GM11168 (cell line): Measurements from ENCODE around the gene RB1.

Experiments used
- in situ Hi-C: fragments of 300-500 bp; cut with MboI; formaldehyde crosslinking; loops from one replicate; pipeline ENCODE4 v1.12.0; 2022; ENCODE audit warnings: low sequenced_read_pairs; ENCODE audit not compliant: unreplicated experiment

The RB1 gene

DNA sequence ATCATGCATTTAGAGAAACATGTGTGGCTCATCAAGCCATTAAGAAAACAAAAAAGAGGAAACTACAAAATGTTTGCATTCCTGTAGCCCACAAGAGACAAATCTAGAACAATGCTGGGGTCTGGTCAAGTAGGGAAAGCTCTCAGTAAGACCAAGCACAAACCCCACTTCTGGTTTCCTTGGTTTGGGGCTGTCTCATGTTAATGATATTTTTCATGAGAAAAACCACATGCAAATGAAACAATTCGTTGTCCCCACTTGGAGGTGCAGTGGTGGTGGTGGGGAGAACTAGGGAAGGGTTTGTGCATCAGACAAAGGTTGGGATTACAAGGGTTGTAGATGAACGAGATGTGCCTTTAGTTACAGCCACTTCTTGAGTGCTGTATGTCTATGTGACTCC, 7.0 kb upstream of the RB1 start:
- in situ Hi-C loops = no loop called here

DNA sequence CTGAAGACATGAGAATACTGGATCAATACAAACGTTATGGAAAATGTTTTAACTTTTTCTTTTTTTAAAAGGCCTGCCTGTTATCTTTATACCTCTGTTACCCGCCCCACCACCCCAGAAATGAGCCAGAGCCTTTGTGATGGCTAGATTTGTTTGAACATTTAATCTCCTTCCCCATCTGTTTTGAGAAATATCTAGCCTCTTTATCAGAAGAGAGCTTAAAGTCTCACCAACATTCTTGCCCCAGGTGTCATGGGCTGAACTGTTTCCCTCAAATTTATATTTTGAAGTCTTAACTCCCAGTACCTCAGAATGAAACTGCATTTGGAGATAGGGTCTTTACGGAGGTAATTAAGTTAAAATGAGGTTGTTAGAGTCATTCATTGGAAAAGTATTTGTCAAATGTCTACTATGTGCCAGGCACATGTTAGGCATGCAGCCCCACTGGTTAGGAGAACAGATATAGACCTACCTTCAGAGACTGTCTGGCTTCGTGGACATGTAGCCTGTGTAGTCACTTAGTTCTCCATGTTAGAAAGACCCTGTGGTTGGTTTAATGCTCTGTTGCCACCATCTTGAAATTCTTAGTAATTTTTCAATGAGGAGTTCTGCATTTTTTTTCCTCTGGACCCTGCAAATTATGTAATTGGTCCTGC, 6.3 kb upstream of the RB1 start:
- in situ Hi-C loops = no loop called here

DNA sequence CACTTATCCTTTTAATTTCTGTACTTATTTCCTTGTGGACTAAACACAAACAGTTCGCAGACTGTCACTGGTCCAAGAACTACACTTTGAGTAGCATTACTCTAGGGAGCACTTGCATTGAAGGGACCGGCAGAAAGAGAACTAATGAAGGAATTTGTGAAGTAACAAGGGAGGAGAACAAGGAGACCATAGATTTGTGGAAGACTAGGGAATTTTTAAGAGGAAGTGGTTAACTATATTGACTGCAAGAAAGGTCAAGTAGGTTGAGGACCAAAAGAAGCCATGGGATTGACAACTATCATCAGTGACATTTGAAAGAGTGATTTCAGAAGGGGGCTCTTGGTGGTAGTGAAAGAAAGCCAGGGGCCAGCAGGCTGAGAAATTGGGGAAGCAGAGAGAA, 4.0 kb upstream of the RB1 start:
- in situ Hi-C loops = no loop called here

DNA sequence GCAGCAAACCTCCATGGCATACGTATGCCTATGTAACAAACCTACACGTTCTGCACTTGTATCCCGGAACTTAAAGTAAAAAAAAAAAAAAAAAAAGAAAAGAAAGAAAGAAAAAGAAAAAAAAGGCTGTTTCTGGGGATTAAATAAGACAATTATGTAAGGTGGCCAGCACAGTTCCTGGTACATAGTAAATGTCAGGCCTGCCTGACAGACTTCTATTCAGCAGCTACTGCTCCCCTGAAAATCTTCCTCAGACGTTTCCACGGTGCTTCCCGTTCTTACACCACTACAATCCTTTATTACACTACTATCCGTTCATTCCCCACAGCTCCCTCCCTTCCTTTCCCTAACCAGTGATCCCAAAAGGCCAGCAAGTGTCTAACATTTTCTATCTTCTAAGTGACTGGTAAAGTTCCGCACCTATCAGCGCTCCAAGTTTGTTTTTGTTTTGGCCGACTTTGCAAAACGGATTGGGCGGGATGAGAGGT, 636 bp upstream of the RB1 start:
- in situ Hi-C loops = no loop called here

DNA sequence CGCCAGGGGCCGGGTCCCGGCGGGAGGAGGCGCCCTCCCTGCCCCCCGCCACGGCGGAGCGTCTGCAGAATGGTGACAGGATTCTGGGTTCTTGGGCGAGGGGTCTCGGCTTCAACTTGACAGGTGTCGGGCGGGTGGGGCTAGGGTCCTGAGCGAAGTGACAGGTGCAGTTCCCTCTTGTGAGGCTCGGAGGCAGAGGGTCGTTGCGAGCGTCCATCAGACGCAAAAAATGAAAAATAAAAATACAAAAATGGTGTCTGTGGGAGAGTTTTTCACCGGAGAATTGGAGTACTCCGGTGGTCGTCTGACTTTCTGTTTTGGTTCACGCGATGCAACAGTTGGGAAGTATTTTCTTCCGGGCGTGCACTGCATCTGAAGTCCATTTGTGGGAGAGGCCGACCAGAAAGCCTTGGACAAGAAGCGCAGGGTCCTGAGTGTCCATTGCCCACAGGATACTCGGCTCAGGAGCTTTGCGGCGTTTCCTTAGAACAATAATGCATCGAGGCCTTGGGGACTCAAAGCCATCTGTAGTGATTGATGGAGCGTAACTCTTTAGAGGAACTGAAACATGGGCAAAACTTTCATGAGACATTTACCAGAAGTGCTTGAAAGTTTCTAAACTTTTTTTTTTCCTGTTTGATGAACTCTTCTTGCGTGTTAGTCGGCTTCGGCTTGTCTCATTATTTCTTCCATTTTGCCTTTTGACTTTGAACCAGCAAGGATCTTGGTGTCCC, 759 bp downstream of the RB1 start:
- in situ Hi-C loops = no loop called here

DNA sequence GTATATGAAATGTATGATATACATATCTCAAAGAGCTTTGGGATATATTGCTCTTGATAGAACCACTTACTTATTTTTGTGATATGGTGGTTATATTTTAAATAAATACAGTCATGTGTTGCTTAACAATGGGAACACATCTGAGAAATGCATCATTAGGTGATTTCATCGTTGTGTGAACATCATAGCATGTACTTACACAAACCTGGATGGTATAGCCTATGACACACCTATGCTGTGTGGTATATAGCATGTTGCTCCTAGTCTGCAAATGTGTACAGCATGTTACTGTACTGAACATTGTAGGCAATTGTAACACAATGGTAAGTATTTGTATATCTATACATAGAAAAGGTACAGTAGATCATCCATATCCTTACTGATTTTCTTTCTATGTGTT, 7.7 kb downstream of the RB1 start:
- in situ Hi-C loops = no loop called here

DNA sequence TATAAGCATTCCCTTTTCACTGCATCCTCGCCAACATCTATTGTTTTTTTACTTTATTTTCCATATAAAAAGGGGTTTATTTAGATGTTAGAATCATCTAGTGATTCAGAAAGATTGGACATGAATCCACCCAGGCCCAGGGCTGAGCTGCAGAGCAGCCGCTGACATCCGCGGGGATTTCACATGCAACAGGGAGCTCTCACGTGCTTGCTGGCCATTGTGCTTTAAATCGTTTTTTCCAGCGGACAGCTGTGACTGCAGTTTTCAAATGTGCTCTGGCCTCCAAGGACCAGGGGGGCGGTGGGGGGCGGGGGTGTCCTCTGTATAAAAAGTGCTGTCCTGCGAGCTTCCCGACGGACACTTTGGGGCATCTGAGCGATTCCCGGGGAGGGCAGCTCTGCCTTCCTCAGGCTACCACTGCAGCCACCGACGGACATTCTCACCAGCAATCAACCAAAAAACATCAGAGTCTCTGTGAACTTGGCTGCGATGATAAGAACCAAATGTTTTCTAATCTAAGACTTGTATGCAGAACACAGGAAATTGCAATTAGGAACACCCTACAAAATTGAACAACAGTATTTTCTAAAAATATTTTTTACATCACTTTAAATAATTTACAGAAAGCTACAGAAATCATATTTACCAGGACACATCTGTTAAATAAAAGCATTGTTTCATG, 12.6 kb downstream of the RB1 start:
- in situ Hi-C loops = no loop called here

DNA sequence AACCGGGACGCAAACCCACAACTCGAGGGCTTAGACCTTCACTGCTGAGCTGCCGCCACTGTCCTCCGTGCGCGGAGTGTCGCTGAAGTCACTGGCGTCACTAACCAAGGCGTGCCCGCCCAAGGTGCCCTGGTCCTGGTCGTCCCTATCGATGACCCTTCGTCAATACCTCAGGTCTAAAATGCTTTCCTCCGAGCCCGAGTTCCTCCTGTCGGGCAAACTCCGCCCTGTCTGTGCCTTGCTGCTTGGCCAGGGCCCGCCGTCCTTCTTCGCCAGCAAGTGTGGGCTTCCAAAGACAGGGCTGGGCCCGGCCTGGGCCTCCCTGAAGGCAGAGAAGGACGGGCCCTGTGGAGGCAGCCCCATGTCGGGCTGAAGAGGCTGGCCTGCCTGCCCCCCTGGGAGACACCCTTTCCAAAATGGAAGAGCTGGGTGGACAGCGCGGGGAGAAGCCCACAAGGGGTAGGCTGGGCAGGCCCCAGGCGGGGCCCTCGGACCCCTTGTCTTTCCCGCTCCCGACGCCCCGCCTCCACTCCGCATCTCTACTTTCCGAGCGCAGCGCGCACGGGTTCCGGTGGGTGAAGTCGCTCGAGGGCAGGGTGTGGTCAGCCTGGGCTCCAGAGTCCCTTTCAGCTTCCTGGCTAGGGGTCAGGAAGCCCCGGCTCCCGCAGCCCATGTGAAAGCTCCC, 13.4 kb downstream of the RB1 start:
- in situ Hi-C loops = no loop called here

DNA sequence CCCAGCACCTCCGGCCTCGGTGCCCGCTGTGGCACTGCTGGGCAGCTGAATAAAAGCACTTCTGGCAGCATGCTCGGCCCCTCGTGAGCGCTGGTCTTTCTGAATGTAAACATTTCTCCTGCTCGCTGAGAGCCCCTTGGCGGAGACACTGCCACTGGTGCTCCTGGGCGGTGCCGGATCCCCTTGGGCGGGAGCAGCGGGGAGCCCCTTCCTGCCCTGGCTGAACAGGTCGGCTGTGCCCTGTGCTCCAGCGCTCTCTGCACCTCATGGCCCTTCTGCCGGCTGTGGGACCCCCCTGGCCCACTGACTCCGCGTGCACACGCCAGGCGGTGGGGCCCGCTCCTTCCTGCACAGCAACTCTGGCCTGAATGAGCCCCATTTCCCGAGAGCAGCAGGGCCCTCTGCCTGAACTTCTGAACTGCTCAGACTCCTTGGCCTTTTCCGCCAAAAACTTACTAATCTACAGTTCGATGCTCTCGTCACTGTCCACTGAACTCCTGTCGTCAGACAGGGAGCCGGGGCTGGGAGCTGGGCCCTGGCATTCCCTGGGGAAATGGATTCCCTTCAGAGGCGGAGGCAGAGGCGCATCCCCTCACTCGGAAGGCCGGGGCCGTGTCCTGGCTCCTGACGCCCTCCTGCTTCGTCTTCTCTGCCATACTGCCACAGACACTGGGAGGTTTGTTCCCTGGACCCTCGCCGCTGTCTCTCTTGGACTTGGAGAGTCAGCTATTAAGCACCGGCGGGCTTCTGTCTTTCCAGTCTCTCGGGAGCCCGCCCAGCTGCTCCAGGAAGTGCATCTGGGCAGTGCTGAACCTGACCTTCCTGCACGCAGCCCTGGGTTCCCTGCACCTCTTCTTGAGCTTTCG, 14.2 kb downstream of the RB1 start:
- in situ Hi-C loops = no loop called here

DNA sequence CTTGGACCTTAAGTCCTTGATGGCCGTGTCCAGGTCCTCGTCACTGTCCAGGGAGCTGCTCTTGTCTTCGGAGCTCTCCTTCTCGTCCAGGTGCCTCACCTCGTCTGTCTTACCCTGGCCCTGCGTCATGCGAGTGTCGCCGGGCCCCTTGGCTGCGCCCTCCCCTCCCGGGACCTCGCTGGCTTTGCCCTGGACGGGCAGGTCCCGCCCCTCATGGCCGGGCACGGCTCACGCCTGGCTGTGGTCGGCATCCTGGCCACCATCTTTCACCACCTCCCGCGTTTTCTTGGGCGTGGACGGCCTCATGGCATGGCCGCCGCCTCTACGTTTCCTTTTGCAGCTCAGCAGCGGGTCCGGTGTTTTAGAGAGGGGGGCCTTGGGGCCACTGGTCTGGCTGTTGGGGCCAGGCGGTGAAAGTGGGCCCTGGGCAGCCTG, 14.8 kb downstream of the RB1 start:
- in situ Hi-C loops = no loop called here

DNA sequence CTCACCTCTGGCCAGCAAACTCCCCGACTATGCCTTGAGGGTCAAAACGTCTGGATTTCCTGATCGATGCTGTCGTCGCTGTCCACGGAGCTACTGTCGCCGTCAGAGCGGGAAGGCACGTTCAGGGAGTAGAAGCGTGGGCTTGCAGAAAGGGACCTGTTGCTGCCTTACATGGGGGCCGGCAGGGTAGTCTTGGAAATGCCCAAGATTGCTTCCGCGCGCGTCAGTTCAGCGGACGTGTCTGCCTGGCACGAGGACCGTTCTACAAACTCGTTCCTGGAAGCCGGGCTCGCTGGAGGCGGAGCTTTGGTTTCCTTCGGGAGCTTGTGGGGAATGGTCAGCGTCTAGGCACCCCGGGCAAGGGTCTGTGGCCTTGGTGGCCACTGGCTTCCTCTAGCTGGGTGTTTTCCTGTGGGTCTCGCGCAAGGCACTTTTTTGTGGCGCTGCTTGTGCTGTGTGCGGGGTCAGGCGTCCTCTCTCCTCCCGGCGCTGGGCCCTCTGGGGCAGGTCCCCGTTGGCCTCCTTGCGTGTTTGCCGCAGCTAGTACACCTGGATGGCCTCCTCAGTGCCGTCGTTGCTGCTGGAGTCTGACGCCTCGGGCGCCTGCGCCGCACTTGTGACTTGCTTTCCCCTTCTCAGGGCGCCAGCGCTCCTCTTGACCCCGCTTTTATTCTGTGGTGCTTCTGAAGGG, 15.4 kb downstream of the RB1 start:
- in situ Hi-C loops = no loop called here

DNA sequence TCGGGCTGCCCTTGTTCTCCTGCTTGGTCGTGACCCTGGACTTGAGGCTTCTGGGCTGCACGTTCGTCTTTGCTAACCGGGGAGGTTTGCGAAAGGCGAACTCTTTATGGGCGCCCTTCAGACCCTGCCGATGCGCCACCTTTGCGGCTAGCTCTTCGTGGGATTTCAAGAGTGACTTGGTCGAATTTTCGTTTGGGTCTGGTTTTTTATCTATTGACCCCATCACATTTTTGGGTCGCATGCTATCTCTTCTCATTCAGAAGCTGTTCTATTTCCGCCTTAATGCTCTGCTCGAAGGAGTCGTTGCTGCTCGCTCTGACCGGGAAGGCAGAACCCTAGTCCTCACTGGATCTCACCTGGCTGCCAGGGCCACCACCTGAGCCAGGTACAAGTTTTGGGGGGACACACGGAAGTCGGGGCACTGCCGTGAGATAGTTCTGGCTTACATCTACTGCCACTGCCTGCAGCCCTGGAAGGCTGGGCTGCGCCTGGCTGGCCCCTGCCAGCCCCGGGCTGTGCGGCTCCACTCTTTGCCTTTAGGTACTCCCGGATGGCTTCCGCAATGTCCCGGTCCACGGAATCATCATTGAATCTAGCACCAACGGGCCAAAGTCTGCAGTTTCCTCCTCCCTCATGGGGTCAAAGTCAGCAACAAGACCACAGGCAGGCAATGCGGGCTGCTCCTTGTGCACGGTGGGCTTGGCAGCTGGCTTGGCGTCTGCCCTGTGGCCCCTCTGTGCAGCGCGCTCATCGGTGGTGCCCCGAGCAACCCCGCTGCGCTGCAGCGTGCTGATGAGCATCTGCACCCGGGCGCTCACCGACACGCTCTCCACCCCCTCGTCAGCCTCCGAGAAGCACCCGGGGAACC, 16.2 kb downstream of the RB1 start:
- in situ Hi-C loops = no loop called here

DNA sequence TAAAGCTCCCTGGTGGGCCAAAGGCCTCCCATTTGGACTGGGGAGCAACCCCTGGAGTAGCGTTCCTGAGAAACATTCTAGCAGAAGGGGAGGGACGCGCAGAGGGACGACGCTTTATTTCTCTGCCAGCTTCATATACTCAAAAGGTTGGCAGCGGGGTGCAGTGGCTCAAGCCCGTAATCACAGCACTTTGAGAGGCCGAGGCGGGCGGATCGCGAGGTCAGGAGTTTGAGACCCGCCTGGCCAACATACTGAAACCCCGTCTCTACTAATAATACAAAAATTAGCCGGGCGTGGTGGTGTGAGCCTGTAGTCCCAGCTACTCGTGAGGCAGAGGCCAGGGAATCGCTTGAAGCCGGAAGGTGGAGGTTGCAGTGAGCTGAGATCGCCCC, 16.8 kb downstream of the RB1 start:
- in situ Hi-C loops = no loop called here

DNA sequence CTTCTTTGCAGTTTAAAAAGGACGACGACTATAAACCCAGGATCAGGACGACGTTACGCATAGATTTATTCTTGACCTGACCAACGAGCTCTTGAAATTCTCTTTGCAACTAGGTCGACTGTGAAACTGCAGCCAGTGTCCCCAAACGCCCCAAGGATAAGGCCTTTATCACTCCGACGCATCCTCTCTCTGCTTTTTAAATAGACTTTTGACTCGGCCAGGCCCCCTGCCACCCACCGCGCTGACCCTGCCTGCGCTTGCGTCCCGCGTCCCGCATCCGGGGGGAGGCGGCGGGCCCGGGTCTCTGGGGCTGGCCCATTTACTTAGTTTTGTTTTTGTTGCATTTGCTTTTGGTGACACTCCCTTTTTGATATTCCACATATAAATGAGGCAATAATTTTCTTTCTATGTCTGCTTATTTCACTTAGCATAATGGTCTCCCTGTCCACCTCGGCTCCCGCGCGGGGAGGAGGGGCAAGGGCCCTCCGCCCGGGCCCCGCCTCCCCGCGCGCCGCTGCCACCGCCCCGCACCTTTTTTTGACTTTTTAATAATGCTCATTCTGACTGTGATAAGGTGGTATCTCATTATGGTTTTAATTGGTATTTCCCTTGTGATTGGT, 17.4 kb downstream of the RB1 start:
- in situ Hi-C loops = no loop called here

DNA sequence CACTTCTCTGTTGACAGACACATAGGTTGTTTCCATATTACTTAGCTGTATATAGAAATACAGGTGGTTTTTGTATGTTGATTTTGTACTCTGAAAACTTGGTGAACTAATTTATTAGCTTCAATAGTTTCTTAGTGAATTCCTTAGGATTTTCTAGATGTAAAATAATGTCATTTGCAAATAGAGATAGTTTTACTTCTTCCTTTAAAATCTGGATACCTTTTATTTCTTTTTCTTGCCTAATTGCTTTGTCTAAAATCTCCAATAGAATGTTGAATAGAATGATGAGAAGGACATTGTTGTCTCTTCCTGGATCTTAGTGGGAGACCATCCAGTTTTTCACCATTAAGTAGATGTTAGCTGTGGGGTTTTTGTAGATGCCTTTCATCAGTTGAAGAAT, 18.7 kb downstream of the RB1 start:
- in situ Hi-C loops = no loop called here

DNA sequence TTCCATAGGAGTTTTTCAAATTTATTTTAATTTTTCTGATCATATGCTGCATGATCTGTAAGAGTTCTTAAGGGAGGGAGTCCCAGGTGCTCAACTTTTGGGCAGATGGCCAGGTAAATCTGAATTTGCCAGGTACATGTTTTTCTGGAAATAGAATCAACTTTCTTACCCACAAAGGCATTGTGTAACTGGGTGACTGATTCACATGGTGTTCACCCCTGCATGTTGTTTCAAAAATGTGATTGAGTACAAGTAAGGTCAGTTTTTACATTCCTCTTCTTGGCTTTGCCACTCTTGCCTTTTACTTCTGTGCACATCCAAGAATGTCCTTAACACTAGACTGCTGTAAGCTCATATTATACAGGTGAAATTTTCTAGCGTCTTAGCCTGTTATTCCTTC, 30.4 kb downstream of the RB1 start:
- in situ Hi-C loops = loop anchor here (10.0 to 25.0 kb wide), 2 partner anchors 251 to 428 kb away; no protein-coding TSS in a partner anchor

DNA sequence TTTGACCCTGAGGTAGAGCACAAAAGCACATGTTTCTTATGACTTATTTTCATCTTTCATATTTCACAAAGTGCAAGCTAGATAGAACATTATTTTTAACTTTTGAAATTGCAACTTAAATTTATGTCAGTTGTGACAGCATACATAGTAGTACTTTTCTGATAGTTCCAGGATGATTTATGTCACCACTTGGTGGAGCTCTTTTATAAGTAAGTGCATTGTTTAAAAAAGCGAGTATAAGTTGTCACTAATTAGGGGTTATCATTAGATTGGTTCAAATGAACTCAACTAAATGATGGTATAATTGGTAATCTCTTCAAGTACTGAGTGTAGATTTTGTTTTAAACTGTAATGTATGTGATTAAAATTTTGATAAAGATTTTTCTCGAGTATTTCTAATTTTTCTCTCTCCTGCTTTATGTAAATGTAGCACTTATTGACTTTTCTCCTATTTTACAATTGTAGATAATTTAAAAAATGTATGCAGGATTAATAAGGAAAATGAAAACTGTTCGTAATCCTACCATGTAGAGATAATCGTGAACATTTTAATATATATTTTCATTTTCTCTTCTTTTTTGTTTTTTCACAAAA, 31.1 kb downstream of the RB1 start:
- in situ Hi-C loops = loop anchor here (10.0 to 25.0 kb wide), 2 partner anchors 250 to 428 kb away; no protein-coding TSS in a partner anchor
